Femur (tissue), 1 donor: ENCODE data around the gene UHRF1.

Experiments used
- DNase-seq: peaks from one replicate; pipeline ENCODE4 v3.0.0-alpha.2; 2017

Gene UHRF1

GRCh38 chr19:4991996-4992698 lies 82.8 kb downstream of the UHRF1 start:
- no peak for DNase-seq

GRCh38 chr19:4993683-4994082 lies 84.4 kb downstream of the UHRF1 start:
- no peak for DNase-seq

- no peak for DNase-seq
Measured at GRCh38 chr19:4996701-4997100, 87.4 kb downstream of the UHRF1 start.

- DNase-seq, result no peak
Measured at GRCh38 chr19:4997297-4997696, 88.0 kb downstream of the UHRF1 start.

GRCh38 chr19:5000120-5000611 lies 90.9 kb downstream of the UHRF1 start:
- no peak for DNase-seq

GRCh38 chr19:5001615-5002014 lies 92.3 kb downstream of the UHRF1 start:
- DNase-seq, result no peak

- no peak for DNase-seq
Measured at GRCh38 chr19:5002143-5002542, 92.8 kb downstream of the UHRF1 start.

GRCh38 chr19:5003781-5004180 lies 94.5 kb downstream of the UHRF1 start:
- no peak for DNase-seq

GRCh38 chr19:5005096-5005495 lies 95.8 kb downstream of the UHRF1 start:
- no peak for DNase-seq

- DNase-seq, result no peak
Measured at GRCh38 chr19:5006201-5006600, 96.9 kb downstream of the UHRF1 start.

- no peak for DNase-seq
Measured at GRCh38 chr19:5006821-5007220, 97.5 kb downstream of the UHRF1 start.
